GM19455 (cell line): ENCODE measurements around the gene PPFIA1.
"Not testable (repeated sequence)": the region's sequence is repeated elsewhere in the genome, so short reads cannot be mapped to it uniquely, and the experiment has no call there.

Source experiments
- ATAC-seq: cut with Tn5 transposase; IDR thresholded peaks from one replicate; pipeline ENCODE4 v1.9.1; 2021; ENCODE audit not compliant: unreplicated experiment

The PPFIA1 gene

GRCh38 chr11:70250876-70251658 lies 19.4 kb upstream of the PPFIA1 start:
- no peak for ATAC-seq

- no peak for ATAC-seq
Observed at GRCh38 chr11:70251659-70252321, 18.7 kb upstream of the PPFIA1 start.

GRCh38 chr11:70252844-70253243 lies 17.6 kb upstream of the PPFIA1 start:
- ATAC-seq, result peak; percentile 52

- no peak for ATAC-seq
Observed at GRCh38 chr11:70255477-70256116, 14.9 kb upstream of the PPFIA1 start.

GRCh38 chr11:70259077-70259476 lies 11.4 kb upstream of the PPFIA1 start:
- not testable (repeated sequence) for ATAC-seq

DNA sequence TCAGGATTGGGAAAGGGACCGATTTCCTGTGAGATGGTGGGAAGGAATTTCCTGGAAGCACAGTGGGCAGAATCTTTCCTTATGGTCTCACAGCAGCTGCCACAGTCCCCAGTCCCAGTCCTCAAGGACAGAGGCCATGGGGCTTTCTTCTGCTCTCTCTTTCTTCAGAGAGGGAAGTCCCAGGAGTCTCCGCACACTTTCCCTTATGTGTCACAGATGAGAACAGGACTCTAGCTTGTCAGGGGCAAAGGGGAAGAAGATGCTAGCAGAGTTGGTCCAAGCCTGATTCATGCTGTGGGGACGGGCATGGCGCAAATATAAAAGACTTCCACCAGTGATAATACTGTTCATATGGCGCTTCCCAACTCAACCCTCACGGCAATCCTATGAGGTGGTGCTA lies 7.5 kb upstream of the PPFIA1 start:
- ATAC-seq, result no peak

DNA sequence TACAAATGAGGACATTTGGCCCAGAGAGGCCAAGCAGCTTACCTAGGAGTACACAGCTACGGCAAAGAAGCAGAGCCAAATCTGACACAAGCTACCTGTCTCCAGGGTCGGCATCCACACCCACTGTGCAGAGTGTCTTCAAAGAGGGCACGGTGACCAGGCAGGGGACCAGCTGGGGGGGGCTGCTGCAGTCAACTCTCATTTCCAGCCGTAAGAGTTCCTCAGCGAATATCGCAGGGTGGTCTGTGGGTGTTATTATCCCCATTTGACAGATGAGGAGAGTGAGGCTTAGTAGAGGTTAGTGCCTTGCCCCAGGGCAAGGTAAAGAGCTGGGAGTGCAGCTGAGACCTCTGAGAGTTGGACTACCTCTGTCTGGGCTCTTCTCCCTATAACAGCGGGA lies 7.1 kb upstream of the PPFIA1 start:
- no peak for ATAC-seq

DNA sequence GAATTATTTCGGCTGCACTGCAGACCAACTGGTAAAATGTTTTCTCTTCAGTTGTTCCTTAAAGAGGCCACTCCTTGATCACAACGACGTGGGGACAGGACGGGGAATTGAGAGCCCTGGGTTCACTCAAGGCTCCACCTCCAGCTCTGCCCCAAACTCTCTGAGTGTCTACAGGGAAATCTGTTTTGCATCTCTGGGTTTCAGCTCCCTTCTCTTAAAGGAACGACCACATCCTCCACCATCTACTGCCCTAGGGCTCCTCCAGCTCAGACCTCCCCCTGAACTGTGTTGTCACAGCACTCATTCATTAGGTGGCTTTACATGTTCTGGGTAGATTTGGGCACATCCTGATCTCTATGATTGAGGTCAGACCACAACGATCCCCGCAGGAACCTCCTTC lies 5.1 kb upstream of the PPFIA1 start:
- no peak for ATAC-seq

GRCh38 chr11:70267405-70267950 lies 3.0 kb upstream of the PPFIA1 start:
- ATAC-seq, result no peak

DNA sequence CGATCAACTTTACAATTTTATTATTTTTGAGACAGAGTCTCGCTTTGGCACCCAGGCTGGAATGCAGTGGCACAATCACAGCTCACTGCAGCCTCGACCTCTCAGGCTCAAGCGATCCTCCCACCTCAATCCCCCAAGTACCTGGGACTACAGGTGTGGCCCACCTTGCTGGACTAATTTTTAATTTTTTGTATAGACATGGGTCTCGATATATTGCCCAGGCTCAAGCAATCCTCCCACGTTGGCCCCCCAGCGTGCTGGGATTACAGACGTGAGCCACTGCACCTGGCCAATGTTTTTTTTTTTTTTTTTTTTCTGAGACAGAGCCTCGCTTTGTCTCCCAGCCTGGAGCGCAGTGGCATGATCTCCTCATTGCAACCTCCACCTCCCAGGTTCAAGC lies 2.0 kb upstream of the PPFIA1 start:
- no peak for ATAC-seq

DNA sequence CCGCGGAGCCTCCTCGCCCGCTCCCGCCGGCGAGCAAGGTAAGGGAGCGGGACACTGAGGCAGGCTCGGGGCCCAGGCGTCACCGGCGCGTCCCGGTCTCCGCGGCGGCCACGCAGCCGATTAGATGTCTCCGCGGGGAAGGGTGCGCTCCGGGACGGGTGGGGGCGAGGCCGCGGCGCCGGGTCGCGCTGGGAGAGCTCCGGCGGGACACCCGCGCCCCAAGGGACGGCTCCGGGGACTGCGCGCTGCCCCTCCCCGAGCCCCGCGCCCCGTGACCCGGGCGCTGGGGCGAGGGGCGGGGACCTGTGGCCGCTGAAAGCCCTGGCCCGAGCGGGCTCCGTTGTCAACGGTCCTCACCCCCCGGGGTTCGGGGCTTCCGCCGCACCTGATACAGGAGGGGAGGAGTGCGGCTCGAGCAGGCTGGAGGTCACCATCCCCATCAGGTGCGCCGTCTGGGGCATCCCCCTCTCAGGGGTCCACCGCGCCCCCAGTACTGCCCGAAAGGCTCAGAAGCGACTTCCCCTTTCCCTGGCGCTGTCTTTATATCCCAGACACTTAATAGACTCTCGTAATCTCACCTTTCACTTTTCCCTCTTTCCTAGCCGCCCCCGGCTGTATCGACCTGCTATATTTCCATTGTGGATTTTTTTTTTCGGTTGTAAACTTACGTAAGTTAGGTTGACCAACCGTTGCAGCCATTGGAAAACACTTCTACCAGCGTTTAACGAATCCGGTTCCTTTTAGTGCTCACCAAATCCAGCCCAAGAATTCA lies 573 bp downstream of the PPFIA1 start:
- peak; percentile 40 for ATAC-seq

- no peak for ATAC-seq
Observed at GRCh38 chr11:70271649-70271953, 1.1 kb downstream of the PPFIA1 start.

GRCh38 chr11:70272009-70272408 lies 1.5 kb downstream of the PPFIA1 start:
- ATAC-seq, result no peak

DNA sequence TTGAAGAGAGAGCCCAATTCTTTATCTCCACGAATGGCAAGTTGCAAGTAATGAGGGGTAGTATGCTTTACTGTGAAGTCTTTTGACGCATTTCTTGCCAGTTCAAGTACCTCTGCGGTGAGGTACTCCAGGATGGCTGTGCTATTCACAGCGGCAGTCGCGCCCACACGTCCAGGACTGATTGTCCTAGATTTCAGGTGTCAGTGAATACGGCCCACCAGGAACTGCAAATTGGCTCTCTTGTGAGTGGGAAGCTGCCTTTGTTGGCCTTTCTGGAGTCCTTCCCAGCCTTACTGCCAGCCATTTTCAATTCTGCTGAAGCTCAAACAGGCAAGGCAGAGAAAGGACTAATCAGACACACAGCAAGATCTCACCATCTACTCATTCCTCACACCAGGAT lies 8.5 kb downstream of the PPFIA1 start:
- ATAC-seq, result no peak

GRCh38 chr11:70281156-70281609 lies 10.7 kb downstream of the PPFIA1 start:
- ATAC-seq, result no peak

DNA sequence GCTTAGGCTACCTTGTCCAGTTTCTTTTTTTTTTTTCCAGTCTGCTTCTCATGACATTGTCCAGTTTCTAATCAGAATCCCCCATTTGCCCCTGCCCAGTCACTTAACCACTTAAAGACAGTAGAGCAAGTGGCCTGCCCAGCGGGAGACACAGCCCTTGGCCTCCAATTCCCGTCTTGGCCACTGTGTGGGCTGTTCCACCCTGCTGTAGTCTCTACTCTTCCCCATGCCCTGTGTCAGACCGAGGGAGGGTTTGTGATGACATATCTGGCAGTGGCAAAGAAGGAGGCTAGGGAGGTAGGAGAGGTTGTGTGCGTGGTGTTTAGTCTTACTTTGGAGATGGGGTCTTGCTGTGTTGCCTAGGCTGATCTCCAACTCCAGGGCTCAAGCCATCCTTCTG lies 11.5 kb downstream of the PPFIA1 start:
- no peak for ATAC-seq

- ATAC-seq, result no peak
Observed at GRCh38 chr11:70288721-70289120, 18.2 kb downstream of the PPFIA1 start.

DNA sequence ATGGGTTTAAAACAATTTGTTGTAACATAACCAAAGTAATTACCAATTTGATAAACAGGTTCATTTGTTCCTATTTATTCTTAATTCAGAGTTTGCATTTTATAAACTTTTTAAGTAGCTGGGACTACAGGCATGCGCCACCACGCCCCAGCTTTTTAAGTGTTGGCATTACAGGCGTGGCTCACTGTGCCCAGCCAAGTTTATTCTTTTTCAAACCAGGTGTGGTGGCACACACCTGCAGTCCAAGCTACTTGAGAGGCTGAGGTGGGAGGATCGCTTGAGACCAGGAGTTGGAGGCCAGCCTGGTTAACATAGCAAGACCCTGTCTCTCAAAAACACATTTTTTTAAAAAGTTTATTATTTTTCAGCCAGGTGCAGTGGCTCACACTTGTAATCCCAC lies 19.1 kb downstream of the PPFIA1 start:
- no peak for ATAC-seq

DNA sequence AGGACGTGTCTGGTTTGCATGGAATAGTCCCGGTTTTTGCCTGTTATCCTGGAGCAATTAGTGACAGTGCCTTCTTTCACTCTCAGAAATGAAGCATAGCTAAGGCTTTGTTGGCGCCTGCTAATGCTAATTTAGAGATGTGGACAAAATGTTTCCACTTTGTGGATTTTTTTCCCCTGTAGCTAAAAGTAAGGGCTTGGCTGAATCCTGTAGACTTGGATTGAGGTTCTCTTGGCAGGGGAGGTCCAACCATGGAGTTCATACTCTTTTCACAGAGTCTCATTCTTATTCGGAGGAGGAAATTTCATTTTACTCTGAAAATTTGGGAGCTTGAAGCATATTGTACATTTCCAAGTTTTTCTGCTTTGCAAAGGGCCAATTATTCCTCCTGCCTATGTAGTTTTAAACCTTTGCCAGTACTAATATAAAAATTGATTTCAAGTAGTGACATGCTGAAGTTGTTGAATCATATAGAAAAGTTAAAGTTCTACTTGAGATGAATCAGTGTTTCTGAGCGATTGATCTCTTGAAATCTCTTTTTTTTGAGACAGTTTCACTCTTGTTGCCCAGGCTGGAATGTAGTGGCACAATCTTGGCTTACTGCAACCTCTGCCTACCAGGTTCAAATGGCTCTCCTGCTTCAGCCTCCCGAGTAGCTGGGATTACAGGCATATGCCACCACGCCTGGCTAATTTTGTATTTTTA lies 20.0 kb downstream of the PPFIA1 start:
- no peak for ATAC-seq

- no peak for ATAC-seq
Observed at GRCh38 chr11:70292166-70292565, 21.7 kb downstream of the PPFIA1 start.

- ATAC-seq, result no peak
Observed at GRCh38 chr11:70292863-70293262, 22.4 kb downstream of the PPFIA1 start.
